Astrocyte of the cerebellum (primary cell): ENCODE measurements around the gene MGAT5B.

Experiments
- DNase-seq: peaks from one replicate; pipeline ENCODE4 v3.0.0-alpha.2; 2011; ENCODE audit warnings: low read depth
- H3K4me3 ChIP-seq: 2 replicates; pipeline ENCODE4 v1.5.1; 2011; ENCODE audit warnings: mild to moderate bottlenecking, low read depth, low read length, moderate library complexity
- in situ Hi-C: cut with HindIII; loops from 2 replicates; pipeline ENCODE4 v1.10.0; 2017; ENCODE audit warnings: low sequenced_read_pairs
- TF ChIP-seq, protein P1 (sequence below): IDR thresholded peaks from 2 replicates; pipeline ENCODE4 v1.5.1; 2012; ENCODE audit warnings: low read length, low read depth, moderate library complexity, mild to moderate bottlenecking; ENCODE audit errors: missing control alignments

Gene MGAT5B

GRCh38 chr17:76881408-76881807 lies 13.2 kb downstream of the MGAT5B start:
- DNase-seq: no peak
- TF ChIP-seq, protein P1, sequence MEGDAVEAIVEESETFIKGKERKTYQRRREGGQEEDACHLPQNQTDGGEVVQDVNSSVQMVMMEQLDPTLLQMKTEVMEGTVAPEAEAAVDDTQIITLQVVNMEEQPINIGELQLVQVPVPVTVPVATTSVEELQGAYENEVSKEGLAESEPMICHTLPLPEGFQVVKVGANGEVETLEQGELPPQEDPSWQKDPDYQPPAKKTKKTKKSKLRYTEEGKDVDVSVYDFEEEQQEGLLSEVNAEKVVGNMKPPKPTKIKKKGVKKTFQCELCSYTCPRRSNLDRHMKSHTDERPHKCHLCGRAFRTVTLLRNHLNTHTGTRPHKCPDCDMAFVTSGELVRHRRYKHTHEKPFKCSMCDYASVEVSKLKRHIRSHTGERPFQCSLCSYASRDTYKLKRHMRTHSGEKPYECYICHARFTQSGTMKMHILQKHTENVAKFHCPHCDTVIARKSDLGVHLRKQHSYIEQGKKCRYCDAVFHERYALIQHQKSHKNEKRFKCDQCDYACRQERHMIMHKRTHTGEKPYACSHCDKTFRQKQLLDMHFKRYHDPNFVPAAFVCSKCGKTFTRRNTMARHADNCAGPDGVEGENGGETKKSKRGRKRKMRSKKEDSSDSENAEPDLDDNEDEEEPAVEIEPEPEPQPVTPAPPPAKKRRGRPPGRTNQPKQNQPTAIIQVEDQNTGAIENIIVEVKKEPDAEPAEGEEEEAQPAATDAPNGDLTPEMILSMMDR: no peak
- no peak overlapping the region for H3K4me3 ChIP-seq
- in situ Hi-C loops: loop anchor here (5.0 kb wide), 1 partner anchor 96 kb away; no protein-coding TSS in a partner anchor

DNA sequence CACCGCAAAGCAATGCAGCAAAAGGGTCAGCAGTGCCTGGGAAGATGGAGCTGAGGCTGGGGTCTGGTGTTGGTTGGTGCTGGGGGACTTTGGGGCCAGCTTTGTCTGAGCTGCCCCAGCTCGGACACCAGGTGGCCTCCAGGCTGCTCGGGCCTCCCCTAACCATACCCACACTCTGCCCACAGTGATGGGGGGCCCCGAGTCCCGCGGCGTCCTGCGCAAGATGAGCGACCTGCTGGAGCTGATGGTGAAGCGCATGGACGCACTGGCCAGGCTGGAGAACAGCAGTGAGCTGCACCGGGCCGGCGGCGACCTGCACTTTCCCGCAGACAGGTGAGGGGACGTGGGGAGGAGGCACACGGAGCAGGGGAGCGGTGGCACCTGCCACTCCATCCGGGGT lies 13.8 kb downstream of the MGAT5B start:
- in situ Hi-C loops: loop anchor here (5.0 kb wide), 1 partner anchor 95 kb away; no protein-coding TSS in a partner anchor

DNA sequence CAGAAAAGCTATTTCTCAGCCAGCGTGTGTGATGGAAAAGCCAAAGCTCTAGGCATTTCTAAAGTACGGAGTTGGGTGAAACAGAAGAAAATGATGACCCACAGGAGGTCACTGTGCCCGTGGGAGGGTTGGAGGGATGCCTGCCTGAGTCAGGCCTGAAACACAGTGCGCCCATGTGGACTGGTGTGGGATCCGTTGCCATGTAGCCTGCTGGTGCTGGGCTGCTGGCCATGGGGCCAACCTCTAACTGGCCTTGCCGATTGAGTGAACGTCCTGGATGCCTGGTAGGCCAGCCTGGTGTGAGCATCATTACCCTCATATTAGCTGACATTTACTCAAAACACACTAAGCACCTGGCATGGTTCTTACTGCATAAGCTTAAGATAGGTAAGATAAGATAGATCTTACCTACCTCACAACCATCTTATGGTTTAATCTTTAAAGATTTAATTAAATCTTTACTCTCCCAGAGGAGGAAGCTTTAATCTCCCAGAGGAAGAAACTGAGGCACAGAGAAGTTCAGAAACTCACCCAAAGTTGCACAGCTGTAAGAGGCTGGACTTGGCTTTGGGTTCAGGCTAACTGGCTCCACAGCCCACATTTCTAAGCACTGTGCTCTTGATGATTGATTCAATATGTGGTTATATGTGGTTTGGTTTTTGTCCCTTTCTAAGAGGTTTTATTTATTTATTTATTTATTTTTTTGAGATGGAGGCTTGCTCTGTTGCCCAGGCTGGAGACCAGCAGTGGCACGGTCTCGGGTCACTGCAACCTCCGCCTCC lies 15.7 kb downstream of the MGAT5B start:
- H3K4me3 ChIP-seq: no peak overlapping the region
- TF ChIP-seq, protein P1: no peak
- in situ Hi-C loops: loop anchor here (5.0 kb wide), 1 partner anchor 93 kb away; no protein-coding TSS in a partner anchor
- no peak for DNase-seq

More for the DNA sequence above, 13.8 kb downstream of the MGAT5B start:
- TF ChIP-seq, protein P1: no peak
- no peak overlapping the region for H3K4me3 ChIP-seq
- DNase-seq: no peak

DNA sequence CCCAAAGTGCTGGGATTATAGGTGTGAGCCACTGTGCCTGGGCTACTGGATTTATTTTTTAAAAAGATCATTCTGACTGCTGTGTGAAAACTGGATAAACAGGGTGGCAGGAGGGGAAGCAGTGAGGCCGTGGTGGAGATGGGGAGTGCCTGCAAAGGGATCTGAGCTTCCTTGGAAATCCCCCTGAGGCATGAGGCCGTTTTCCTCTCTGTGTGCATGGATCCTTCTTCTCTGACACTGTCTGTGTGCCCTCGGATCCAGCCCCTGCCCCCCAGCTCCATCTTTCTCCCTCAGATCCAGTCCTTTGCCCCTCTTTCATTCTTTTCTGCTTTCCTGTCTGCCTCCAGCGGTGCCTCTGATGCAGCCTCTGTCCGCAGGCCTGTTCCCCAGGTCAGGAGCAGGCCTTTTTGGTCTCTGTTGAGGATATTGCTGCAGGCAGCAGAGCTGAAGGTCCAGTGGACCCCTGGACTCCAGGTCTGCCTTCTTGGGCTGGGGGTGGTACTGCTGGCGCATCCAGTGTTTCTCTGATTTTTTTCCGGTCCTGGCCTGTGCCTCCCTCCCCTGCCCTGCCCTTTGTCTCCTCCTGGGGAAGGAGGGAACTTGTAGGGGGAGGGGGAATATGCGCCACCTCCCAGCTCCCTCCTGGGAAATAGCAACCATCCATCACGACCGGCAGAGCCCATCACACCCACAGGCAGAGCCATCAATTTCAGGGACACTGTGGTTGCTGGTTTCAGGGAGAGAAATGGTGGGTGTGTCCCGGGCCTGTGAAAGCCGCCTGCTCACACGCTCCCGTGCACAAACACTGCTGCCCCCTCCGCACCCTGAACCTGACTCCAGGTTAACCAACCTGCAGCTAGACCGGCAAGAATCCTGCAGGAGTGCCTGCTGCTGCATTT lies 17.0 kb downstream of the MGAT5B start:
- in situ Hi-C loops: loop anchor here (5.0 kb wide), 1 partner anchor 92 kb away; no protein-coding TSS in a partner anchor
- TF ChIP-seq, protein P1: no peak
- DNase-seq: no peak
- H3K4me3 ChIP-seq: no peak overlapping the region

DNA sequence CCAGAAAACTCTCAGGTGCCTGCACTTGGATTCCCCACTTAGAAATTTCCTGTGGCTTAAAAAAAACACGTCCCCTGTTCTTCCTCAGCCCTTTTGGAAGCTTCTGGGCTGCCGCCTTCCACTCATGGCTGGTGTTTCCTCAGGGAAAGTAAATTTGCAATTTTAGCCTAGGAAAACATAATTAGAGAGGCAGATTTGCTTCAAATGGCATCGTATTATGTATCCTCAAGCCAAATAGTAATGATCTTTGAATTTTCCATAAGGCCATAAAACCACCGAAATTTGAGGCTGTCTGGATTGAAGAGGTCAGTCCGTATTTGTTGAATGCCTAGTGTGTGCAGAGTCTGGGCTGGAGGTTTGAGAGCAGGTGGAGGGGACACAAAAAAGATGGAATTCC lies 17.7 kb downstream of the MGAT5B start:
- TF ChIP-seq, protein P1: no peak
- no peak for DNase-seq
- no peak overlapping the region for H3K4me3 ChIP-seq
- in situ Hi-C loops: no loop called here

- DNase-seq: no peak
- in situ Hi-C loops: no loop called here
Observed at GRCh38 chr17:76886395-76886794, 18.2 kb downstream of the MGAT5B start.

More at GRCh38 chr17:76886395-76886794, 18.2 kb downstream of the MGAT5B start:
- no peak overlapping the region for H3K4me3 ChIP-seq
- TF ChIP-seq, protein P1: no peak
